HG03442 (cell line): ENCODE results near the gene CGB3.
"Not testable (repeated sequence)": the region's sequence is repeated elsewhere in the genome, so short reads cannot be mapped to it uniquely, and the experiment has no call there.

ENCODE experiments used
- ATAC-seq: cut with Tn5 transposase; IDR thresholded peaks from one replicate; pipeline ENCODE4 v1.9.1; 2021; ENCODE audit warnings: mild to moderate bottlenecking, moderate library complexity; ENCODE audit not compliant: unreplicated experiment

The CGB3 gene

DNA sequence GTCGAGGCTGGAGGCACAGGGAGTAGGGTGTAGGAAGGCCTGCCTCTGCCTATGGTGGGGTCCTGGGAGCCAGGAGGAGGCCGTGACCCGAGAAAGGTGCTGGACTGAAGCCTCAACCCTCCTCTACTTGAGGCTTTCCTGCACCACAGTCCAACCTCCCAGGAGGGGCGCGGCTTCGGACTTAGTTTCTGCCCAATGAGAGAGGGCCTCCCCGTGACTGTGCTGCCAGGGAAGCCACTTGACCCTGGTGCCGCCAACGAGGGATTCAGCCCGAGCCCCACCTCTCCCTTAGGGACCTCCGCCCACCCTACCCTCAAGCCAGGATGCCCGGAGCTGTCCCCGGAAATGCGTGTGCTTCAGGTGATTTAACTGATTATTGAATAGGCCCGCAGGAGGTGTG lies at the start of gene CGB3:
Gene CGB3 (minus strand): TSS at position 101 of the 400 bp plus-strand sequence. CDS start 362 bp downstream, outside the sequence.
- not testable (repeated sequence) for ATAC-seq

DNA sequence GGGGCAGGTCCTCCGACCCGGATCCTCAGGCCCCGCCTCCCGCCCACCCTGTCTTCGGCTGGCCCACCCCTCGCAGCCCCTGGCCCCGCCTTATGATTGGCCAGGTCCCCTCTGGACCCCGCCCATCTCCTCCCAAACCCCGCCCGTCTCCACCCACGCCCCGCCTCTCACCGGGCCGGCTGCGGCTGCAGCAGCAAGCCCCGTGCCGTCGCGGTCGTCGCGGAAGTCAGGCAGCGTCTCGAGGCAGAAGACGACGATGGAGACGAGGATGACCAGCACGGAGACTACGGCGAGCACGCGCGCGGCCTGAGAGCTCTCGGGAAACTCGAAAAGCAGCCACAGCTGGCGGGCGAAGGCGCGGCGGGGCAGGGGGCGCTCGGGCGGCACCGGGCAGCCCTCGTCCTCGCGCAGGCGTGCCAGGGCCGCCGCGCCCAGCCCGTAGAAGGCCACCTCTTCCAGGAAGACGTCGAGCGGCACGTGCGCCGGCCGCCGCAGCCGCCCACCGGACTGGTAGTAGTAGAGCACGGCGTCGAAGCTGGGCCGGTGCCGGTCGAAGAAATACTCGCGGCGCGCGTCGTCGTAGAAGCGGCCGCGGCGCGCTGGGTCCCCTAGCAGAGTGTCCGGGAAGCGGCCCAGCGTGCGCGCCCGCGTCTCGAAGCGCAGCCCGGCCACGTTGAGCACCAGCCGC lies 47.9 kb upstream of the CGB3 start:
- no peak for ATAC-seq

DNA sequence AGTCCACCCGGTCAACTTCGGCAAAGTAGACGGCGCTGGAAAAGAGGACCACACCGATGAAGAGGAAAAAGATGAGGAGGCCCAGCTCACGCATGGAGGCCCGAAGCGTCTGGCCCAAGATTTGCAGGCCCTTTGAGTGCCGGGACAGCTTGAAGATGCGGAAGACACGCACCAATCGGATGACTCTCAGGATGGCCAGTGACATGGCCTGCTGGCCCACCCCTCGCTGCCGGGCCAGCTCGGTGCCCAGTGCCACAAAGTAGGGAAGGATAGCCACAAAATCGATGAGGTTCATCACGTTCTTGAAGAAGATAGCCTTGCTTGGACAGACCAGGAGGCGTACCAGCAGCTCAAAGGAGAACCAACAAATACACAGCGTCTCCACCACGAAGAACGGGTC lies 46.3 kb upstream of the CGB3 start:
- ATAC-seq: no peak

DNA sequence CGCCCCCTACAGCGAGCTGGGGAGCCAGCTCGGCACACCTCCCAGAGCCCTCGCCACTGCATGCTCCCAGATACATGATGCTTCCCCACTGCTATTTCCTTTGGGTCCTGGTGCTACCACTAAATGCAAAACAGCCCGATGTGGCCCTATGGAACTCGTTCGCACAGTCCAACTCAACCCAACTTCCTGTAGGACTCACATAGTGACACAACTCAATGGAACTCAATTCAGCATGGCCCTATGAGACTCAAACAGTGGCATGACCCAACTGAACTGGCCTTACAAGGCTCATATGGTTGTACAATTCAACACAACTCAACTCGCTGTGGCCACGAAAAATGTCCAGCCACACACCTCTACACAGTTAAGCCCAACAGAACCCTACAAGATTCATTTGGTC lies 44.9 kb upstream of the CGB3 start:
- ATAC-seq: no peak

DNA sequence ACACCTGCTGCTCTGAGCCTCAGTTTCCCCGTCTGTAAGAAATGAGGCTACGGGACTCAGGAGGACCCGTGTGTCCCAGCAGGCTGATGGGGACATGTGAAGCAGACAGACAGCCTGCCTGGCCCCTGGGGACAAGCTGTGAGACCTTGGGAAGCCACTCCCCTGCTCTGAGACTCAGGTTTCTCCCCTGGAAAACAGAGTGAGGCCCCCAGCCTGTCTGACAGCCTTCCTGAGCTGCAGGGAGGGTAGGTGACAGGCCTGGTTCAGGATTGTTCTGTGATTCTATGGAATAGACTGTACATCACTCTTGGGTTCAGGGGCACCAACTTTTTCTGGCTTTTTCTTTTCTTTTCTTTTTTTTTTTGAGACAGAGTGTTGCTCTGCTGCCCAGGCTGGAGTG lies 43.4 kb upstream of the CGB3 start:
- ATAC-seq: no peak

DNA sequence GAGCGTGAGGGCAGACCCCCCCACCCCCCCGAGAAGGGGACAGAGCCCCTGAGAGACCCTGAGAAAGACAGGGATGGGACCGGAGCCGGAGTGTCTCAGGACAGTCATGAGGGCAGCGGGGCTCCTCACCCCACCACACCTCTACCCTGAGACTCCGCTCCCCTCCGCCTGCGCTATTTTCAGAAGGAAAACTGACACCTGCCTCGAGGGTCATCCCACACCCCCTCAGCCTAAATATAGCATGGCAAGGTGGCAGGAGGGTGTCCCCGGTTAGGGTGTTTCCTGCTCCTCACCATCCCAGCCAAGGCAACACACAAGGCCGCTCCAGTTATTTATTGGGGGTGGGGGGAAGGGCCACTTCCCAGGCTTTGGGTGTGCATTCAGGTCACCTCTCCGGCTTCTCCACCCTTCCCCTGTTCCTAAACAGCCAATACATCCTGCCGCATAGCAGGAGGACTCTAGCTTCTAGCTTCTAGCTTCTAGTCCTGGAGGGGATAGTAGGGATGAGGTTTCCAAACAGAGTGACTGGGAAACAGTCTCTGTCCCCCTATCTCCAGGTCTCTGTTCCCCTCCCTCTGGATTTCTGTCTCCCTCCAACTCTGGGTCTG lies 41.9 kb upstream of the CGB3 start:
- no peak for ATAC-seq

DNA sequence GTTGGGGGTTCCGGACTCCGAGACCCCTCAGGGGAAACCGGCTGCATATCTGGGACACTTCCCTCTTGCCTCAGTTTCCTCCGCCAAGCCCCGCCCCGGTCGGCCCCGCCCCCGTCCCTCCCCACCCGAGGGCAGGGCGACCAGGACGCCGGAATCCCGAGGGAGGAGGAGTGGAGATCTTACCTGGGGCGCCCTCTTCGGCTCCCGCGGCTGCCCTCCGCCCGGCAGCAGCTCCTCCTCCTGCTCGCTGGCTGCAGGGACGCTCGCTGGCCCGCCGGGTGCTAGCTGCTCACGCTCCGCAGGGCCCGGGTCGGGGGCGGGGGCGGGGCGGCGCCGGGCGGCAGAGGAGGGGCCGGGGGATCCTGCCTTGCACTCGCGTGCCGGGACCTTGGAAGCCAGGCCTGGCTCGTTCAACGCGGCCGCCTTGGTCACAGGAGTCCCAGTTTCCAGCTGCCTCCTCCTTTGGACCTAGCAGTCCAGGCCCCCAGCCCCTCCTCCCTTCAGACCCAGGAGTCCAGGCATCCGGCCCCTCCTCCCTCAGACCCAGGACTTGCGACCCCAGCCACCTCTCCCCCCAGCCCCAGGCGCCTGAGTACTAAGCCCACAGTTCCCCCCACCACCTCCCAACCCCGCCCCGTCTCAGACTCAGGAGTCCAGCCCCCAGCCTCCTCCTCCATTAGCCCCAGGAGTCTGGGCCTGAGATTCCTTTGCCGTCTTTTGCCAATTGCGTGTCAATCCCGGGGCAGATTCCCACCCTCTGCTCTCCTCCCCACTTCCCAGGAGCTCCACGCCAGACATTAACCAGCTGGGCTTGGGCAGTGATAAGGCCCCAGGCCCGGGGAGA lies 40.9 kb upstream of the CGB3 start, which contains the start of gene NTF4:
Gene NTF4 (minus strand): TSS at position 51 of the 844 bp plus-strand sequence. CDS start 2,821 bp downstream, outside the sequence.
- no peak for ATAC-seq

DNA sequence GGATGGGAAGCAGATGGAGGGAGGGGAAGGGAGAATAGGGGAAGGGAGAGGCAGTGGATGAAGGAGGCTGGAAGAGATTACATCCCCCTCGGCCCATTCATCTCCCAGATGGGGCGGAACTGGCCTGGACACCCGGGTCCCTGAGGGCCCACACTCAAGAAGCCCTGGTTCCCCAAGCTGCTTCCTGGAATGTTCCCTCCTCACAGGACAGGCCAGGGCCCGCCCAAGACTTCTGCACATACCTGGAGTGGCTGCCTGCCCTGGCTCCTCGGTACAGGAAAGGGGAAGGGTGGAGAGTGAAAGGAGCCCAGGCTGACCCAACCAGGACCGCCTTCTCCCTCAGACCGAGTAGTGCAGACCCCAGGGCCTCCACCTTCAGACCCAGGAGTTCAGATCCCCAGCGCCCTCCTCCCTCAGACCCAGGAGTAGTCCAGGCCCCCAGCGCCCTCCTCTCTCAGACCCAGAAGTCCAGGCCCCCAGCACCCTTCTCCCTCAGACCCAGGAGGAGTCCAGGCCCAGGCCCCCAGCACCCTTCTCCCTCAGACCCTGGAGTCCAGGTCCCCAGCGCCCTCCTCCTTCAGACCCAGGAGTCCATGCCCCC lies 40.0 kb upstream of the CGB3 start:
- ATAC-seq: no peak

DNA sequence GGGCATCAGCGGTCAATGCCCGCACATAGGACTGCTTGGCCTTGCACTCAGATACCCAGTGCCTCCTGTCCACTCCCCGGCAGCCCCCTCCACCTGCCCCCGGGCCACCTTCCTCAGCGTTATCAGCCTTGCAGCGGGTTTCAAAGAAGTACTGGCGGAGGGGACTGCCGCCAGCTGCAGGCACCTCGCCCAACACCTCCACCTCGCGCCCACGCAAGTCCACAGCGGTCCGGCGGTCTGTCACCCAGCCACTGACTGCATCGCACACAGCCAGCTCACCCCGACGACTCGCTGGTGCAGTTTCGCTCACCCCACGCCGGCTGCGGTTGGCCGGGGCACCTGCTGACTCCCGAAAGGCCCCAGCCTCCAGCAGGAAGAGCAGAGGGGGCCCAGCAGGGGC lies 37.3 kb upstream of the CGB3 start:
- no peak for ATAC-seq

DNA sequence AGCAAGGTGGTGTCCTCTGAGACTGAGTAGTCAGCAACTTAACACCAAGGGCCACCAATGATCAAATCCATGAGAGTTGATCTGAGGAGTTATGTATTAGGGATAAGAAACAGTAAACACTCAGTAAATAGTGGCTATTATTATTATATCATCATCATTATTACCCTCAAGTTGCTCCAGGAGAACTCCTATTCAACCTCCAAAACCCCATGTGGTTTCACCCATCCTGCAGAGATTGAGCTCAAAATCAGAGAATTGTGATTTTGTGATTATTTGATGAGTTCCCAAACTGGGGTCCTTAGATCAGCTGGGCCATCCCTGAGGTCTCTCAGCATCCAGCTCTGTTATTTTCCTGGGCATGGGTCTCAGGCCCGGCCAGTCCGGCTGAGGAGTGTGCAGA lies 36.9 kb upstream of the CGB3 start:
- ATAC-seq: no peak

DNA sequence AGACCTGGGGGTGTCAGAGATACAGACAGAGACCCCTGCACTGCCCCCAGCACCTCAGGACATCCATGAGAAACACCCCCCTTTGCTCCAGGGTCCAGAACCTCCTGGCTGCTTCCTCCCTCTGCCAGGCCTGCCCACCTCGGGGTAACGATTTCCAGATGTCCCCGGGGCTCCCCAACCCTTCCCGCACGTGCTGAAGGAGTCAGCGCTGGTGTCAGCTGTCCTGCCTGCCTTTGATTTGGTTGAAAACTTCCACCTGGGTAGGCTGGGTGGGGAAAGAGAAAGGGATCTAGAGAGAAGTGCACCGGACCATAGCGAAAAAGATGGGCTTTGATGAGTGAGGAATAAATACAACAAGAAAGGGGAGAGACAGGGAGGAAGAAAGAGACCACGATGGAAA lies 34.9 kb upstream of the CGB3 start:
- ATAC-seq: no peak

DNA sequence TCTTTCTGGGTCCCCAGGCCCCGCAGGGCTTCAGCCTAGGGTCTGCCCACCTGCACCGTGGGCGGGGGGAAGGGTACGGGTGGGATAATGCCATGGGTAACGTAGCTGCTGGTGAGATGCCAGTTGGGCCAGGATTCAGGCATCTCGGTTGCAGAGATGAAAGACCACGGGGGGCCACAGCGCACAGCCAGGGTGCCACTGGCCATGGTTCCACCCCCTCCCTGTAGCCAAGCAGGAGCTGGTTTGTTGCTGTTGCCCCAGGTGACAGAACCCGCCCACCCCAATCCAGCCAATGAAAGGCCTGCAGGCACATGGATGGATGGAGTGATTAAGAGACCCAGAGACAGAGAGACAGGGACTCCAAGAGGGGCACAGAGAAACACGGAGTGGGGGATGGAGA lies 34.4 kb upstream of the CGB3 start:
- ATAC-seq: no peak

DNA sequence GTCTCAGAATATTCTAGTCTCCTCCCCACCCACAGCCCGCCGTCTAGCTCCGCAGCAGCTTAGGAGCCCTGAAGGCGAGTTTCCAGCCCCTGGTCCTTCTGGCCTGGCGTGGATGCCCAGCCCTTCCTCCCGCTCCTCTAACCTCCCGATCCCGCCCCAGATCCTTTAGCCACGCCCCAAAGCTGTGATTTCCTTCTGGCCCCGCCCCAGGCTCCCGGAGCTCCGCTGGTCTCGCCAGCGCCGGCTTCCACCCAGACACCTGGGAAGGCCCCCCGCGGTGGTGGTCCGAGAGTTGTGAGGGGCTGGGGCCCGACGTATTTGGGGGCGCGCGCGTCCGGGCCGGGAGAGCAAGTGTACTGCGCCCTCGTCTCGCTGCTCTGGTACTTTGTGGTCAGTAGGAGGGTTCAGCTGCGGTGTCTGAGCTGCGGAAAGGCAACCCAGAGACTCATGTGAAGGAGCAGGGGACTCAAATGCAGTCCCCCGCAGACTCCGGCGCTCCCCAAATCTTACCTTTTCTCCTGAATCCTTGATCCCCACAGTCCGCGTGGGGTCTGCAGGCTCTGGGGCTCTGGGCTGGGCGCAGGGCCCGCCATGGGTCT lies 33.6 kb upstream of the CGB3 start, which contains the start of gene CGB7:
Gene CGB7 (minus strand): TSS at position 114 of the 599 bp plus-strand sequence. CDS start 2,374 bp downstream, outside the sequence.
- no peak for ATAC-seq

DNA sequence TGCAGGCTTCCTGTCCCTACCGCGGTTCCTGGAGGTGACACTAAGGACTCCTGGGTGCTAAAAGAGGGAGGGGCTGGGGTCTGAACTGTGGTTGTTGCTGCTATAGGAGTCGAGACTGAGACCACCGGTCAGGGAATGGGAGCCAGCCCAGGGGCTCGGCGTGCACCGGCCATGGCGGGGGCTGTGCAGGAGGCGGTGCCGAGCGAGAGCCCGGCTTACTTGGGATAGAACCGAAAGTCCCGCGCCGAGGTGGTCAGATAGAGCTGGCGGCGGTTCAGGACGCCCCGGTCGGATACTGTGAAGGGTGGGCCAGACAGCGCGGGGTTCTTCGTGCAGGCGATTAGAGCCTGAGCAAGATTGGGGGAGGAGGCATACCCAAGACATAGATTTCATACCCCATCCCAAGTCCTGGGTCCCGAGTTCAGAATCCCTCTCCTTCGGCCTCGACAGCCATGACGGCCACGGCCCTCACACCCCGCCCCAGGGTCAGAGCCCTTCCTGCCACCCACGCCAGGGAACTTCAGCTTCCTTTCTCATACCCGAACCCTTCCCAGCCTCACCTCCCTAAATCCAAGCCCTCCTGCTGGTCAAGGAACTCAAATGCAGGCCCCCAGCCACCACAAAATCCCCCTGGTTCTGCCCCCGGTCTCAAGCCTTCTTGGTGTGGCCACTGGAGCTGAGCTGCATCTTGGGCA lies 32.9 kb upstream of the CGB3 start:
- ATAC-seq: not testable (repeated sequence)

DNA sequence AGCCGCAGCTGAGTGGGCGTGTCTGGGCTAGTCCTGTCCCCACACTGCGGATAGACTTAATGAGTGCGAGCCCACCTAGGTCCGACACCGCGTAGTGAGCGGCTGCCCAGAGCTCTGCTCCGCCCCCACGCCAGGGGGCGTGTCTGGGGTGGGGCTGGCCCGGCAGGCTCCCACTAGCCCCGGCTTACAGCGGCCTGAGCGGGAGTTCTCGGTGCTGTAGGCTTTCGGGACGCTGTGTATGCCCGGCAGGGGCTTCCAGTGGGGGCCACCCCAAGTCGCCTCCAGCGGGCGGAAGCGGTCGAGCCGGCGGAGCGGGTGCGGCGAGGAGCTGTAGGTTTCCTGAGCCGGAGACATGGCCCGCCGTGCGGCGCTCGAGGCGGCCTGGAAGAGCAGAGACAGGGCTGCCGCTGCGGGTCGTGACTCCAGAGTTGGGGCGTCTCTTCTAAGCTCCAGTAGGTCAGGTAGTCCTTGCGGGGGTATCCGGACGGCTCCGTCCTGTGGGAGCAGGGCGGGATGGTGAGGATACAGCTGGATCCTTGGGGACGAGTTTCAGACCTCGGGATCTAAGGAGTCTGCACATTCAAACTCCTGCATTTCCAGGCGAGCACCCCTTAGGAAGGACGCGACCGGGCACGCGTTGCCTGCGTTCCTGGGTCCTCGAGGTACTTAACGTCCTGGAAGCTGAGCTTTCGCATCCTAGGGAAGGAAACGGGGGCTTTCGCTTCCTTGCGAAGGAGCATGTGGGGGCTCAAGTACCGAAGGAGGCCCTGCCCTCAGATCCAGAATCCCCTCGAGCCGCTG lies 32.2 kb upstream of the CGB3 start:
- ATAC-seq: no peak

DNA sequence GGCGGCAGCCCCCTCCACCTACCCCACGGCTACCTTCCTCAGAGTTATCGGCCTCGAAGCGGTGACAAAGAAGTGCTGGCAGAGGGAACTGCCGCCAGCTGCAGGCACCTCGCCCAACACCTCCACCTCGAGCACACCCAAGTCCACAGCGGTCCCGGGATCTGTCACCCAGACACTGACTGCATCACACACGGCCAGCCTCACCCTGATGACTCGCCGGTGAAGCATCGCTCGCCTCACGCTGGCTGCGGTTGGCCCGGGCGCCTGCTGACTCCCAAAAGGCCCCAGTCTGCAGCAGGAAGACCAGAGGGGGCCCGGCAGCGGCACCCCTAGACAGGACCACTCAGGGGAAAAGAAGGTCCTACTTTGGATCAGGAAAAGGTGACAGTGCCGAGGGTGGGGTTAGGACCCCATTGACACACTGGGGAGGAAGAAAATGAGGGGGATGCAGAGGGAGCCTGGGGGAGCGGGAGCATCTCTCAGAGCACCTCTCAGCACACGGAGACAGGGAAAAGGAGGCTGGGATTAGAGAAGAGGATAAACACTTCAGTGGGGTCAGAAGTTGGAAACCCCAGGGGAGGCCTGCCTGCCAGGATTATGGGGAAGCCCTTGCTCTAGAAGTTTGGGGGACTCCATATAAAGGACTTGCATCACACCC lies 26.4 kb upstream of the CGB3 start:
- ATAC-seq: not testable (repeated sequence)

DNA sequence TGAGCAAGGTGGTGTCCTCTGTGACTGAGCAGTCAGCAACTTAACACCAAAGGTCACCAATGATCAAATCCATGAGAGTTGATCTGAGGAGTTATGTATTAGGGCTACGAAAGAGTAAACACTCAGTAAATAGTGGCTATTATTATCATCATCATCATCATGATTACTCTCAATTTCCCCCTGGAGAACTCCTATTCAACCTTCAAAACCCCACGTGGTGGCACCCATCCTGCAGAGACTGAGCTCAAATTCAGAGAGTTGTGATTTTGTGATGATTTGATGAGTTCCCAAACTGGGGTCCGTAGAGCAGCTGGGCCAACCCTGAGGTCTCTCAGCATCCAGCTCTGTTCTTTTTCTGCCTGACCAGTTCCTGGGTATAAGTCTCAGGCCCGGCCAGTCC lies 25.7 kb upstream of the CGB3 start:
- not testable (repeated sequence) for ATAC-seq

DNA sequence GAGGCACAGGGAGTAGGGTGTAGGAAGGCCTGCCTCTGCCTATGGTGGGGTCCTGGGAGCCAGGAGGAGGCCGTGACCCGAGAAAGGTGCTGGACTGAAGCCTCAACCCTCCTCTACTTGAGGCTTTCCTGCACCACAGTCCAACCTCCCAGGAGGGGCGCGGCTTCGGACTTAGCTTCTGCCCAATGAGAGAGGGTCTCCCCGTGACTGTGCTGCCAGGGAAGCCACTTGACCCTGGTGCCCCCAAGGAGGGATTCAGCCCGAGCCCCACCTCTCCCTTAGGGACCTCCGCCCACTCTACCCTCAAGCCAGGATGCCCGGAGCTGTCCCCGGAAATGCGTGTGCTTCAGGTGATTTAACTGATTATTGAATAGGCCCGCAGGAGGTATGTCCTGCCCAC lies 24.9 kb upstream of the CGB3 start, which contains the start of gene CGB8:
Gene CGB8 (minus strand): TSS at position 101 of the 400 bp plus-strand sequence. CDS start 372 bp downstream, outside the sequence.
- not testable (repeated sequence) for ATAC-seq

DNA sequence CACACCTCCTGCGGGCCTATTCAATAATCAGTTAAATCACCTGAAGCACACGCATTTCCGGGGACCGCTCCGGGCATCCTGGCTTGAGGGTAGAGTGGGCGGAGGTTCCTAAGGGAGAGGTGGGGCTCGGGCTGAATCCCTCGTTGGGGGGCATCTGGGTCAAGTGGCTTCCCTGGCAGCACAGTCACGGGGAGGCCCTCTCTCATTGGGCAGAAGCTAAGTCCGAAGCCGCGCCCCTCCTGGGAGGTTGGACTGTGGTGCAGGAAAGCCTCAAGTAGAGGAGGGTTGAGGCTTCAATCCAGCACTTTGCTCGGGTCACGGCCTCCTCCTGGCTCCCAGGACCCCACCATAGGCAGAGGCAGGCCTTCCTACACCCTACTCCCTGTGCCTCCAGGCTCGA lies 19.4 kb upstream of the CGB3 start, which contains the start of gene CGB5:
Gene CGB5 (plus strand): TSS at position 301 of the 400 bp plus-strand sequence. CDS start 362 bp downstream, outside the sequence.
- ATAC-seq: not testable (repeated sequence)
